OCI-LY3 (cell line): Measurements from ENCODE around the gene PCLO.

ENCODE experiments used
- EZH2phosphoT487 ChIP-seq: fragments of 200-600 bp; shearing (Covaris generic); IDR thresholded peaks from 2 replicates; pipeline ENCODE4 v1.6.1; 2018; ENCODE audit warnings: antibody characterized with exemption, mixed run types, low read depth
- TF ChIP-seq, protein P1 (sequence below): fragments of 200-600, 300-600 bp; sonication (generic); IDR thresholded peaks from 2 replicates; pipeline ENCODE4 v1.5.1; 2014; ENCODE audit warnings: antibody characterized with exemption, low read length, low read depth

DNA sequence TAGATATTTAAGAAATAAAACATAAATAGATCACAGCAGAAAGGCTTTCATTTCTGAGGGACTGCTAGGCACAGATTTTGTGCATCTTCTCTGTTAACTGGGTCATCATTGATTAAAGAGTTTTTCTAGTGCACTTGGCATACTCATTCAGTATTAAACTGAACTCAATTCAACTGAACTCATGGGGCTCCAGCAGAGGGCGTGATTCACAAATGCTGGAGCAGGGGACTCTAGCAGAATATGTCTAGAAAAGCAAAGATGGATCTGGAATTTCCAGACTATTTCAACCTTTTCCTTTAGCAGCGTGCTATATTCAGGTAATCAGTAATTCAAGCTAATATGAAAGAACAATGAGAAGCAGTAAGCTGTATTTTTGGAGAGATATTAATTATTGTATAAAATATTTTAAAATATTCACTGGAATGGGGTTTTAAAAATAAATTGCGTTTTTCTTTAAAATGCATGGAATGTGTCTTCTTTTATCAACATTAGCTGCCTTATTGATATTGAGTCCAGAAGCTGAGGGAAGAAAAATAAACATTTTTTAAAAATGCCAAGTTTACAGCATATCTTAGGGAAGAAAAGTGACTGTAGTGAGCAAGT lies 422.3 kb downstream of the PCLO start:
- TF ChIP-seq, protein P1, sequence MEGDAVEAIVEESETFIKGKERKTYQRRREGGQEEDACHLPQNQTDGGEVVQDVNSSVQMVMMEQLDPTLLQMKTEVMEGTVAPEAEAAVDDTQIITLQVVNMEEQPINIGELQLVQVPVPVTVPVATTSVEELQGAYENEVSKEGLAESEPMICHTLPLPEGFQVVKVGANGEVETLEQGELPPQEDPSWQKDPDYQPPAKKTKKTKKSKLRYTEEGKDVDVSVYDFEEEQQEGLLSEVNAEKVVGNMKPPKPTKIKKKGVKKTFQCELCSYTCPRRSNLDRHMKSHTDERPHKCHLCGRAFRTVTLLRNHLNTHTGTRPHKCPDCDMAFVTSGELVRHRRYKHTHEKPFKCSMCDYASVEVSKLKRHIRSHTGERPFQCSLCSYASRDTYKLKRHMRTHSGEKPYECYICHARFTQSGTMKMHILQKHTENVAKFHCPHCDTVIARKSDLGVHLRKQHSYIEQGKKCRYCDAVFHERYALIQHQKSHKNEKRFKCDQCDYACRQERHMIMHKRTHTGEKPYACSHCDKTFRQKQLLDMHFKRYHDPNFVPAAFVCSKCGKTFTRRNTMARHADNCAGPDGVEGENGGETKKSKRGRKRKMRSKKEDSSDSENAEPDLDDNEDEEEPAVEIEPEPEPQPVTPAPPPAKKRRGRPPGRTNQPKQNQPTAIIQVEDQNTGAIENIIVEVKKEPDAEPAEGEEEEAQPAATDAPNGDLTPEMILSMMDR: peak; percentile 79
- no peak for TF ChIP-seq EZH2phosphoT487
